ENCODE measurements around the gene SHISAL2A.

SHISAL2A gene

DNA sequence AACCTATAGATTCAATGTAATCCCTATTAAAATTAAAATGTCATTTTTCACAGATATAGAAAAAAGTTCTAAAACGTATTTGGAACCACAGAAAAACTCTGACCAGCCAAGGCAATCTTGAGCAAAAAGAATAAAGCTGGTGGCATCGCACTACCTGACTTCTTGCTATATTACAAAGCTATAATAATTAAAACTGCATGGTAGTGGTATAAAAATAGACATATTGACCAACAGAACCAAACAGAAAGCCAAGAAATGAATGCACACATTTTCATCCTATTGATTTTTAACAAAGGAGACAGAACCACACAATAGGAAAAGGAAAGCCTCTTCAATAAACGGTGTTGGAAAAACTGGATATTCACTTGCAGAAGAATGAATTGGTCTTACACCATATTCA lies 9.2 kb upstream of the SHISAL2A start:
- no peak for DNase-seq

DNA sequence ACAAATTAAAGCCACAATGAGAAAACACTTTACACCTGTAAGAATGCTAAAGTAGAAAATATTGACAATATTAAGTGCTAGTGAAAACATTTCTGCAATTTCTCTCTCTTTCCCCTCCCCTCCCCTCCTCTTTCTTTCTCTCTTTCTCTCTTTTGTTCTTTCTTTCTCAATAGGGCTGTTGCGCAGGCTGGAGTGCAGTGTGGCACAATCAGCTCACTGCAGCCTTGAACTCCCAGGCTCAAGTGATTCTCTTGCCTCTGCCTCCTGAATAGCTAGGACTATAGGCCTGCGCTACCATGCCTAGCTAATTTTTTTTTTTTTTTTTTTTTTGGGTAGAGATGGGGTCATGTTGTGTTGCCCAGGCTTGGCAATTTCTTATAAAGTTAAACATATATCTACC lies 5.9 kb upstream of the SHISAL2A start:
- no peak for DNase-seq

- no peak for DNase-seq
Observed at GRCh38 chr1:52628614-52629324, 4.2 kb upstream of the SHISAL2A start.

GRCh38 chr1:52629325-52629643 lies 3.7 kb upstream of the SHISAL2A start:
- DNase-seq, result no peak

- DNase-seq, result no peak
Observed at GRCh38 chr1:52629667-52630066, 3.3 kb upstream of the SHISAL2A start.

DNA sequence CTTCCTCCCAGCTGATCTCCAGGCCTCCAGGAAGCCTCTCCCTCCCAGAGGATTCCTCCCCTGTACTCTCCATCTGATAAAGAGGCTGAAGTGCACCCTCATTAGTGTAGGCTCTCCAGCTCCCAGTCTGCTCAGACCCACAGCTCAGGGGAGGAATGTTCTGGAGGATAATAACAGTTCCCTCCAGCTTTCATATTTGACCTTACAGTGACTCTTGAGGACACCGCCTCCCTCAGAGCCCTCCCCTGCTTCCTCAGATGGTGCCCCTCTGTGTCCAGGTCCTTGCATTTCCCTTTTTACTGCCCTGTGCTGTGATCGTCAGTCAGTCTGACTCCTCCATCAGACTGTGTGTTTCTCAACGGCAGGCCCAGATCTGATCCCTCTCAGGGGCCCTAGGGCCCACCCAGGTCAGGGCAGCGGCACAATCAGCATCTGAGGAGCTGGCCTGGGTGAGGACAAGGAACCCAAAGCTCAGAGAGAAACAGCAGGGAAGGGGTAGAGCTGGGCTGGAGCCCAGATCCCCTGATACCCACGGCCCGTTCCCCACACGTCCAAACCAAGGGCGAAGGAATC lies 1.1 kb upstream of the SHISAL2A start:
- DNase-seq, result no peak

- no peak for DNase-seq
Observed at GRCh38 chr1:52633291-52633754, 355 bp downstream of the SHISAL2A start.

GRCh38 chr1:52634111-52634510 lies 1.1 kb downstream of the SHISAL2A start:
- no peak for DNase-seq

- no peak for DNase-seq
Observed at GRCh38 chr1:52635321-52636089, 2.5 kb downstream of the SHISAL2A start.

DNA sequence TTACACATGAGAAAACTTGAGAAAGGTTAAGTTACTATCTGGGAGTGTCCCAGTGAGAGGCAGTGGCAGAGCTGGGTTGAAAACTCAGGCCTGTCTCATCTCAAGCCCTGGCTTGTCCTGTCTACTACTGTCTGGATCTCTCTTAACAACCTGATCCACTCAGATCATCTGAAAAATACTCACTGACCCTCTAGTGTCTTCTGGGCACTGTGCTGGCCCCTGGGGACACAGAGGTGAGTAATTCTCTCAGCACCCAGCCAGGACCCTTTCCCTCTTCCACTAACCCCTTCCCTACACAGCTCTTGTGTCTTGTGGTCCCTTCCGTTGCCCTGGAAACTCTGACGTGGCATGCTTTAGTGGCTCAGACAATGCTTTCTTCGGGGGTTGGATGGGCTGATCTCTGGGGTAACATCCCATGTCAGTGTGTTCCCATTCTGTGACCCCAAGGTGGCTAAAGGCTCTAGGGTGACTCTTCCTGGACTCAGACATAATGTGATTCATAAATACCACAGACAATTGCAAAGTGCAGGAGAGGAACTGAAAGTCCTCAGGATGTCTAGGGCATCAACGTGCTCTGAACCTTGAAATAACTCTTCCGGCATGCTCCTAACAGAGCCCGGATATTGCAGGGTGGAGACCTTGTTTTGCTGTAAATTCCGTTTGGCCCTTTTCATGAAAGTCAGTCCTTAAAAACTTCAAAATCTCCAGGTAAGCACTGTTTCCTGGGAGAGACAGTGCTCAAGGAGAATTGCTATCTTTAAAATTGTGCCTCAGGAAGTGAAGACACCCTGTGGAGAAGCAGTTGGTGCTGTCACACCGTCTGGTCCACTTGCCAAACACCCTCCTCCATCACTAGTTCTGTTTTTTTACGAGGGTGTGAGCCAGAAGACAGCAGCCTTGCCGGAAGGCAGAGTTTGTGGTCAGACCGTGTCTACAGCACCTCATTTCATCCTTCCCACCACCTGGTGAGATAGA lies 4.0 kb downstream of the SHISAL2A start:
- DNase-seq, result no peak

DNA sequence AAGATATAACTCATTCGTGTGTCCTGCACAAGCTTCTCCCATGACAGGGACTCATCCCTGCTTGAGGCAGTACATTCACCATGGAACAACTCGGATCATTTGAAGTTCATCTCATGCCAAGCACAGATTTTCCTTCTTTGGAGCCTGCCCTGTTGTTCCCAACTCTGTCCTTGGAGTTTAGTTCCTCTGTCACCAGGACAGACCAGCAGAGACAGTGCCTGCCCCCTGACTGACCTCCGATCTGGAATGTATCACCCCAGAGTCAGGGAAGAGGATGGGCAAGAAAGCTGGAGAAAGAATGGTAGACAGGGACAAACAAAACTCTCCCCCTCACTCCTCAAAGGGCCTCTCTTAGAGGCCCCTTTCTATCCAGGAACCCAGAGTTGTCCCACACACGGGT lies 5.0 kb downstream of the SHISAL2A start:
- DNase-seq, result no peak

DNA sequence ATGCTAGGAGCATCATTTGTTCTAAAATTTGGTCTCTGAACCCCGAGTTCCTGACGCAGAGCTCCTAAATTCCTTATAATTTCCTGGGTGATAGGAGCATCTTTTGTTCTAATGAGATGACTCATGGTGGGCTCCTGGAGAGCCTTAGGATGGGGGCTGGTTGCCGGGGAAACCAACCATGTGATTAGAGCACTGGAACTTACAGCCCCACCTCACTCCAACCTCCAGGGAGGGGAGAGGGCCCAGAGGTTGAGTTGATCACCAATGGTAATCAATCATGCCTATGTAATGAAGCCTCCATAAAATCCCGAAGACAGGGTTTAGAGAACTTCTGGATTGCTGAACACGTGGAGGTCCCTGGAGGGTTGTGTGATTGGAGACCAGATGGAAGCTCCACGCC lies 7.7 kb downstream of the SHISAL2A start:
- no peak for DNase-seq

DNA sequence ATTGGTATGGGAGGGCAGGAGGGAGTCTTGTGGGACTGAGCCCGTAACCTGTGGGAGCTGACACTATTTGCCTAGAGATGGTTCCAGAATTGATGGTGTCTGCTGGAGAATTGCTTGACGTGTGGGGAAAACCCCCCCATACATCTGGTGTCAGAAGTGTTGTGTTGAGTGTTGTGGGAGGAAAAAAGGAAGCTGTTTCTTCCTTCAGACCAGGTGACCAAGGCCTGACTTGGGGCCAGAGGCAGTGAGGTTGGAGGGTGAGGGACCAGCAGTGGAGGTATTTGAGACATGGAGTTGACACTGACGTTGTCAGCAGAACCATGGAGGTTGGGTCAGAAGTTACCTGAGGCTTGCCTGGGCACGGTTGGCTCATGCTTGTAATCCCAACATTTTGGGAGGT lies 8.3 kb downstream of the SHISAL2A start:
- DNase-seq, result no peak

DNA sequence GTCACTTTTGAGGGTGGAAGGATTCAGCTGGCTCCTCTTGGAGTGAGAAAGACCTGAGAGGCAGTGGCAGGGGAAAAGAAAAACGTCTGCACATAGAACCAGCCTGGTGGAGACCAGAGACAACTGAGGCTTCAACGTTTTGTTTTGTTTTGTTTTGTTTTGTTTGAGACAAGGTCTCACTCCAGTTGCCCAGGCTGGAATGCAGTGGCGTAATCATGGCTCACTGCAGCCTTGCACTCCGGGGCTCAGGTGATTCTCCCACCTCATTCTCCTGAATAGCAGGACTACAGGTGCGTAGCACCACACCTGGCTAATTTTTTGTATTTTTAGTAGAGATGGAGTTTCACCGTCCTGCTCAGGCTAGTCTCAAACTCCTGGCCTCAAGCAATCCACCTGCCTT lies 12.3 kb downstream of the SHISAL2A start:
- DNase-seq, result no peak

- no peak for DNase-seq
Observed at GRCh38 chr1:52651904-52652303, 18.9 kb downstream of the SHISAL2A start.

- DNase-seq, result no peak
Observed at GRCh38 chr1:52653207-52653849, 20.4 kb downstream of the SHISAL2A start.

DNA sequence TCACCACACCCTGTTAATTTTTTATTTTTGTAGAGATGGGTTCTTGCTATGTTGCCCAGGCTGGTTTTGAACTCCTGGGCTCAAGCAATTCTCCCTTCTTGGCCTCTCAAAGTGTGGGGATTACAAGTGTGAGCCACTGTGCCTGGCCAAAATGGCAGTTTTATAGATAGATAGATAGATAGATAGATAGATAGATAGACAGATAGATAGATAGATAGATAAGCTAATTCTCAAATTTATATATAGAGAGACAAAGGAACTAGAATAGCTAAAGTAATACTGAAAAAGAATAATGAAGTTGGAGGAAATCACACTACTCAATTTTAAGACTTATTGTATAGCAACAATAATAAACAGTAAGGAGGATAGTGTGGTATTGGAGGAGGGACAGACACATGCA lies 21.1 kb downstream of the SHISAL2A start:
- DNase-seq, result no peak

- DNase-seq, result no peak
Observed at GRCh38 chr1:52657702-52658101, 24.7 kb downstream of the SHISAL2A start.

- no peak for DNase-seq
Observed at GRCh38 chr1:52658795-52659194, 25.8 kb downstream of the SHISAL2A start.

DNA sequence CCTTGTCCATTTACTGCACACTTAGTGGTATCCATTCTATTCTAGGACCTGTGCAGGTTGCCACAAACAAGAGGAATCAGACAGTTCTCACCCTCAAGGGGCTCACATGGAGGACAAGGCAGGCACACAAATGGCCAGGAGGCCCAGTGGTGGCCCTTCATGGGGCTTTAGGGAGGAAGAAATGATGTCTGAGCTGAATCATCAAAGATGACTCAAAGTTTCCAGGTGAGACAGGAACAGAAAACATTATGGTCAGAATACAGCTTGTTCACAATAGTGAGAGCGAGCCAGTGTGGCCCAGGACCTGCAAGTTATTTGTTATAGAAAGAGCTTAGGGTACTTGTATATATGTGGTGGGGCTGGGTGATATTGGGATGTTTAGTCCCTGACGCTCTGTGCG lies 26.4 kb downstream of the SHISAL2A start:
- DNase-seq, result no peak

GRCh38 chr1:52659851-52660596 lies 27.1 kb downstream of the SHISAL2A start:
- DNase-seq, result no peak

- DNase-seq, result no peak
Observed at GRCh38 chr1:52660807-52661206, 27.8 kb downstream of the SHISAL2A start.
